Measurements from ENCODE around the gene IGF2BP1. TPM values are rescaled to one million over a fixed set of nuclear protein-coding genes. Genes with fewer than 3 reads are reported as not detected.
"Not testable (repeated sequence)": the region's sequence is repeated elsewhere in the genome, so short reads cannot be mapped to it uniquely, and the experiment has no call there.

IGF2BP1 gene
- total RNA-seq, 1 experiment from 2014 or later: not detected

DNA sequence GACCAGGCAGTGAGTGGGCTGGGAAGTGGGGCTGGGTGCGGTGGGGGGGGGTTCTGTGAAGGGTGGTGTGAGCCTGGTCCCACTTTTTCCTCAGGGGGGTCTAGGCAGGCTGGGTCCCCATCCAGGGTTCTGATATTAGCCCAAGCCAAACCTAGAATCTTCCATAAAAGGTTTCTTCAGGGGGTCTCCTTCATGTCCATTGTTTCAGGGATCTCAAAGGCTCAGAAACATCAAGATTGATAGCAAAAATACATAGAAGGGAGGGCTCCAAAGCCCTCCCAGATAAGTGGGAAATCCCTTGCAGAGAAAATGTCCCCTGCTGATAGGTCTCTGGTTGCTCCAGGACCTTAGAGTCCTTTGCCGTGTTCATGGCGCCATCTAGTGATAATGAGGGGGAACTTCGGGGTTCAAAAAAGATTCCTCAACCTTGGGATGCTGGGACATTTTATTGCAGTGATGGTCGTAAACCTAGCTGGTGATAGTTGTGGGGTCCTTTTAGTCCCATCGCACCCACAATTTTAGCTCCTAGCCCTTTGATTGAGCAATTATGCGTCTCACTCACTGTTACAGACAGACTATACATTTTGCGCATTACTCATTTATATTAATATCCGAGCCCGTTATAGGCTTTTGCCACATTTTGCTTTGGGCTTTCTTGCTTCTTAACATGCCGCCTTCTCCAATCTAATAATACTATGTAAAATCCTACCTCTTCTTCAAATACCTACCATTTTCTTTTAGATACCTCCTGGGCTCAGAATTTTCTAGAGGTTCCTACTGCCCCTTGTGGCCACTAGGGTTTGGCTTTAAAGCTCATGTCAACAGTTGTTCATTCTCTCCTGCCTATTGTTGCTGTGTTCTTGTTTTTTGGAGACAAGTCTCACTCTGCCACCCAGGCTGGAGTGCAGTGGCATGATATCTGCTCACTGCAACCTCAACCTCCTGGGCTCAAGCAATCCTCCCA, 35.1 kb downstream of the IGF2BP1 start:
- Histone ChIP-seq H3K27ac (ENCODE audit: low read length) (no peak overlapping the region), H3K9me3 (ENCODE audit: low read length) (no peaks in the 10 kb centered on the region), H4K20me1 (ENCODE audit: insufficient read depth, low read depth, low read length) (no peaks in the 10 kb centered on the region), H3K9me2 (replicated peaks; ENCODE audit: insufficient read depth, low read length) (no peaks in the 10 kb centered on the region), H3K27me3 (ENCODE audit: low read length) (no peaks in the 10 kb centered on the region), H2AFZ (ENCODE audit: low read length) (no peak overlapping the region), H3K4me1 (ENCODE audit: low read length) (peaks cover 5% of the 10 kb centered on the region), H3K36me3 (ENCODE audit: insufficient read depth, low read length) (no peaks in the 10 kb centered on the region), H3K79me2 (ENCODE audit: low read length) (no peaks in the 10 kb centered on the region), H3K9ac (ENCODE audit: low read length) (no peak overlapping the region), H3K4me3 (ENCODE audit: low read length) (no peak overlapping the region), H3K4me2 (ENCODE audit: low read depth, low read length, poor library complexity, severe bottlenecking) (peak overlapping the region; percentile 40)
- DNase-seq: peak; percentile 90

- Histone ChIP-seq H3K27me3 (ENCODE audit: low read length) (no peaks in the 10 kb centered on the region), H3K9me3 (ENCODE audit: low read length) (no peaks in the 10 kb centered on the region), H3K27ac (ENCODE audit: low read length) (no peak overlapping the region), H2AFZ (ENCODE audit: low read length) (peak overlapping the region; percentile 93; the same call in 1 of the 2 replicates), H3K9me2 (replicated peaks; ENCODE audit: insufficient read depth, low read length) (no peaks in the 10 kb centered on the region), H3K4me1 (ENCODE audit: low read length) (peaks cover 5% of the 10 kb centered on the region), H4K20me1 (ENCODE audit: insufficient read depth, low read depth, low read length) (no peaks in the 10 kb centered on the region), H3K9ac (ENCODE audit: low read length) (peak overlapping the region; percentile 37; the same call in 1 of the 2 replicates), H3K79me2 (ENCODE audit: low read length) (no peaks in the 10 kb centered on the region), H3K4me2 (ENCODE audit: low read depth, low read length, poor library complexity, severe bottlenecking) (peak overlapping the region; percentile 56), H3K36me3 (ENCODE audit: insufficient read depth, low read length) (no peaks in the 10 kb centered on the region), H3K4me3 (ENCODE audit: low read length) (peak overlapping the region; percentile 40; the same call in 1 of the 2 replicates)
- peak; percentile 90 for DNase-seq
Observed at GRCh38 chr17:49035470-49036269, 38.5 kb downstream of the IGF2BP1 start.

DNA sequence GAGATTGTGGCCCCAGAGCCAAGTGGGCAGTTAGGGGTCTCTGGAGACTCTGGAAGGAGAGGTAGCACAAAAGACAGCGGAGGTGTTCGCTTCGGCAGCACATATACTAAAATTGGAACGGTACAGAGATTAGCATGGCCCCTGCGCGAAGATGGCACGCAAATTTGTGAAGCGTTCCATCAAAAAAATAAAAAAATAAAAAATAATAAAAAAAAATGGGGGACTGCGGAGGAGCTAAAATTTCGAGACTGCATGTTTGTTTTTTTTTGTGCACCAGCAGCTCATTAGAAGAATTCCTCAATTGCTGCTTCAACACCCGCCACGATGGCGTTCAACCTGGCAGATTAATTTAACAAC, 39.1 kb downstream of the IGF2BP1 start:
- Histone ChIP-seq H3K4me3 (ENCODE audit: low read length) (no peak overlapping the region), H3K9ac (ENCODE audit: low read length) (no peak overlapping the region), H4K20me1 (ENCODE audit: insufficient read depth, low read depth, low read length) (no peaks in the 10 kb centered on the region), H3K36me3 (ENCODE audit: insufficient read depth, low read length) (no peaks in the 10 kb centered on the region), H3K27me3 (ENCODE audit: low read length) (no peaks in the 10 kb centered on the region), H3K9me2 (replicated peaks; ENCODE audit: insufficient read depth, low read length) (no peaks in the 10 kb centered on the region), H3K27ac (ENCODE audit: low read length) (no peak overlapping the region), H3K4me2 (ENCODE audit: low read depth, low read length, poor library complexity, severe bottlenecking) (no peak overlapping the region), H2AFZ (ENCODE audit: low read length) (no peak overlapping the region), H3K79me2 (ENCODE audit: low read length) (no peaks in the 10 kb centered on the region), H3K9me3 (ENCODE audit: low read length) (no peaks in the 10 kb centered on the region), H3K4me1 (ENCODE audit: low read length) (peaks cover 5% of the 10 kb centered on the region)
- no peak for DNase-seq

GRCh38 chr17:49038138-49038537, 41.0 kb downstream of the IGF2BP1 start:
- no peaks in the 10 kb centered on the region for H3K36me3 ChIP-seq (ENCODE audit: insufficient read depth, low read length)
- H3K4me2 ChIP-seq (ENCODE audit: low read depth, low read length, poor library complexity, severe bottlenecking): no peak overlapping the region
- H3K9me2 ChIP-seq (replicated peaks; ENCODE audit: insufficient read depth, low read length): no peaks in the 10 kb centered on the region
- H3K27me3 ChIP-seq (ENCODE audit: low read length): no peaks in the 10 kb centered on the region
- no peaks in the 10 kb centered on the region for H3K79me2 ChIP-seq (ENCODE audit: low read length)
- peaks cover 3% of the 10 kb centered on the region; the same call in 1 of the 2 replicates for H3K4me1 ChIP-seq (ENCODE audit: low read length)
- H3K9me3 ChIP-seq (ENCODE audit: low read length): no peaks in the 10 kb centered on the region
- no peaks in the 10 kb centered on the region for H4K20me1 ChIP-seq (ENCODE audit: insufficient read depth, low read depth, low read length)
- H3K27ac ChIP-seq (ENCODE audit: low read length): no peak overlapping the region
- DNase-seq: no peak
- no peak overlapping the region for H2AFZ ChIP-seq (ENCODE audit: low read length)
- no peak overlapping the region for H3K9ac ChIP-seq (ENCODE audit: low read length)
- no peak overlapping the region for H3K4me3 ChIP-seq (ENCODE audit: low read length)

GRCh38 chr17:49038544-49038943, 41.4 kb downstream of the IGF2BP1 start:
- H3K36me3 ChIP-seq (ENCODE audit: insufficient read depth, low read length): no peaks in the 10 kb centered on the region
- H3K4me2 ChIP-seq (ENCODE audit: low read depth, low read length, poor library complexity, severe bottlenecking): no peak overlapping the region
- DNase-seq: no peak
- H3K4me1 ChIP-seq (ENCODE audit: low read length): peaks cover 3% of the 10 kb centered on the region; the same call in 1 of the 2 replicates
- H3K9me3 ChIP-seq (ENCODE audit: low read length): no peaks in the 10 kb centered on the region
- no peaks in the 10 kb centered on the region for H4K20me1 ChIP-seq (ENCODE audit: insufficient read depth, low read depth, low read length)
- no peaks in the 10 kb centered on the region for H3K27me3 ChIP-seq (ENCODE audit: low read length)
- no peak overlapping the region for H3K4me3 ChIP-seq (ENCODE audit: low read length)
- H3K9ac ChIP-seq (ENCODE audit: low read length): no peak overlapping the region
- H2AFZ ChIP-seq (ENCODE audit: low read length): no peak overlapping the region
- H3K27ac ChIP-seq (ENCODE audit: low read length): no peak overlapping the region
- H3K9me2 ChIP-seq (replicated peaks; ENCODE audit: insufficient read depth, low read length): no peaks in the 10 kb centered on the region
- H3K79me2 ChIP-seq (ENCODE audit: low read length): no peaks in the 10 kb centered on the region

DNA sequence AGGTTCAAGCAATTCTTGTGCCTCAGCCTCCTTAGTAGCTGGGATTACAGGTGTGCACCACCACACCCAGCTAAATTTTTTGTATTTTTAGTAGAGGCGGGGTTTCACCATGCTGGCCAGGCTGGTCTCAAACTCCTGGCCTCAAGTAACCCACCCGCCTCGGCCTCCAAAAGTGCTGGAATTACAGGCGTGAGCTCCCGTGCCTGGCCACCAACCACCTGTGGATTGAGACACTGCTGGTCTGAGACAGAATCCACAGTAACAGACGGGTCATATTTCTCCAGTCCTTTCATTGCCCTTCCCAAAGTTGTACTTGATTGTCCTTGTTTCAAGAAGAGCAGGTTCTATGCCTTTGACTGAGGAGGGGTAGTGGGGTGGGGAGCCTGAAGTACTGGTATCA, 42.3 kb downstream of the IGF2BP1 start:
- not testable (repeated sequence) for H3K27ac ChIP-seq (ENCODE audit: low read length); H3K4me2 ChIP-seq (ENCODE audit: low read depth, low read length, poor library complexity, severe bottlenecking); H2AFZ ChIP-seq (ENCODE audit: low read length); H4K20me1 ChIP-seq (ENCODE audit: insufficient read depth, low read depth, low read length); H3K27me3 ChIP-seq (ENCODE audit: low read length); H3K36me3 ChIP-seq (ENCODE audit: insufficient read depth, low read length); H3K9ac ChIP-seq (ENCODE audit: low read length); DNase-seq; H3K9me2 ChIP-seq (replicated peaks; ENCODE audit: insufficient read depth, low read length); H3K4me3 ChIP-seq (ENCODE audit: low read length); H3K4me1 ChIP-seq (ENCODE audit: low read length); H3K9me3 ChIP-seq (ENCODE audit: low read length); H3K79me2 ChIP-seq (ENCODE audit: low read length)

DNA sequence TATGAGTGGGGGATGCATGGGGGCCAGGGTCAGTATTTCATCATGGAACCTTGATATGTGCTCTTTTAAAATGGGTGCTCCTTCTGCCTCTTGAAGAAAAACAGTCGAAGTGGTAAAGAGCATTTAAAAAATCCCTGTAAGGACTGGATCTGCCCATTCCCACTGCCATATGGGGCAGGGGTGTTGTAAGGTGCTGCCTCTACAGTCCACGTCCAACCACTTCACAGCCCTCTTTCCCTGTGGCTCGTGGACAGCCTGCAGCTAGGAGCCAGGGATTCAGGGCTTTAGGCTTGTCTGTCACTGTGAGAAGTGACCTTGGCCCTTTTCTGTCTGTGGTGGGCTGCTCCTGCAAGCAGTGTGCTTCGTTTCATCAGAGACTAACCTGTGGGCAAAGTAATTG, 44.3 kb downstream of the IGF2BP1 start:
- H3K9me3 ChIP-seq (ENCODE audit: low read length): no peaks in the 10 kb centered on the region
- H3K79me2 ChIP-seq (ENCODE audit: low read length): no peaks in the 10 kb centered on the region
- no peak overlapping the region for H3K9ac ChIP-seq (ENCODE audit: low read length)
- H4K20me1 ChIP-seq (ENCODE audit: insufficient read depth, low read depth, low read length): no peaks in the 10 kb centered on the region
- no peak for DNase-seq
- no peaks in the 10 kb centered on the region for H3K4me1 ChIP-seq (ENCODE audit: low read length)
- no peak overlapping the region for H3K4me3 ChIP-seq (ENCODE audit: low read length)
- no peaks in the 10 kb centered on the region for H3K36me3 ChIP-seq (ENCODE audit: insufficient read depth, low read length)
- H3K27ac ChIP-seq (ENCODE audit: low read length): no peak overlapping the region
- no peak overlapping the region for H3K4me2 ChIP-seq (ENCODE audit: low read depth, low read length, poor library complexity, severe bottlenecking)
- no peak overlapping the region for H2AFZ ChIP-seq (ENCODE audit: low read length)
- no peaks in the 10 kb centered on the region for H3K9me2 ChIP-seq (replicated peaks; ENCODE audit: insufficient read depth, low read length)
- H3K27me3 ChIP-seq (ENCODE audit: low read length): no peaks in the 10 kb centered on the region

GRCh38 chr17:49045376-49045775, 48.2 kb downstream of the IGF2BP1 start:
- Histone ChIP-seq H3K4me2 (ENCODE audit: low read depth, low read length, poor library complexity, severe bottlenecking) (no peak overlapping the region), H2AFZ (ENCODE audit: low read length) (no peak overlapping the region), H3K9me3 (ENCODE audit: low read length) (no peaks in the 10 kb centered on the region), H3K27ac (ENCODE audit: low read length) (no peak overlapping the region), H3K79me2 (ENCODE audit: low read length) (no peaks in the 10 kb centered on the region), H3K27me3 (ENCODE audit: low read length) (no peaks in the 10 kb centered on the region), H3K36me3 (ENCODE audit: insufficient read depth, low read length) (no peaks in the 10 kb centered on the region), H3K4me3 (ENCODE audit: low read length) (no peak overlapping the region), H3K4me1 (ENCODE audit: low read length) (no peaks in the 10 kb centered on the region), H4K20me1 (ENCODE audit: insufficient read depth, low read depth, low read length) (no peaks in the 10 kb centered on the region), H3K9me2 (replicated peaks; ENCODE audit: insufficient read depth, low read length) (no peaks in the 10 kb centered on the region), H3K9ac (ENCODE audit: low read length) (no peak overlapping the region)
- no peak for DNase-seq

All from Karpas-422 (cell line).